Activated CD4-positive, alpha-beta T cell treated with anti-CD3 and anti-CD28 coated beads for 48 hours (primary cell): Measurements from ENCODE around the gene DNAJC27.

Source experiments
- DNase-seq: peaks from one replicate; pipeline ENCODE4 v3.0.0-alpha.2; 2020

The DNAJC27 gene

DNA sequence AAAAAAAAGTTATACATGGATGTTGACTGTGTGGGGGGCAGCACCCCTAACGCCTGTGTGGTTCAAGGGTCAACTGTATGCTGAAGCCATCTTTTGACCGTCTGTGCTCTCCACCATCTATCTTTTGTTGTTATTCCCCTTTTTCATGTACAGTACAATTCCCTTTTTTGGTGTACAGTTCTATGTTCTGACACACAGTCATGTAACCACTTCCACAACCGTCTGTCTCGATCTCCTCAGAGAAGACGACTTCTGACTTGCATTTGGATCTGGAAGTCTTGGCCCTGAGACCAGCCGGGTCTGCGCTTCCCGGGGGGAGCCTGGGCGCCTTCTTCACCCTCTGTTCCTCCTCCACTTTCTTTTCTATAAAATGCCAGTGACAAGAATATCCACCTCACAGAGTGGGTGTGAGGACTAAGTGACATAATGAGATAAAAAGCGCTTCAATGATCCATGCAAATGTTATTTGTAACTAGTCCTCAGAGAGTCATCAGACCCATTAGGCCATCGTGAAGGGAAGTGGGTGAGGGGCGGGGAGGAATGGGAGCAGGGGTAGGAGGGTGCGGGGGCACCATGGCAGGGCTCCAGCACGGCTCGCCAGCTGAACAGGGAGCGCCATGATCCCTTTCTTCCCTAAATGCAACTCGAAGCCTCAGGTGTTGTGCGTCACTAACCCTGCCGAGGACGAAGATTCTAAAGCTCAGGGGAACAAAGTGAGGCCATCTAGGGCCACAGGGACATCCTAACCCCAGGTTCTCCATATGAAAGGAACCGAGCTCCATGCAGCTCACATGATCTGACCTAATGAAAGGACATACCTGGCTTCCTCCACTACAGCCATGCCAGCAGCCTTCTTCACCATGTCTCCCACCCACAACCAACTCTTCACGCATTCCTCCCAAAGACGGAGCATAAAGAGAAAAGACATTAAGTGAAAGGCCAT is 68.3 kb downstream of the DNAJC27 start:
- DNase-seq, result no peak

DNA sequence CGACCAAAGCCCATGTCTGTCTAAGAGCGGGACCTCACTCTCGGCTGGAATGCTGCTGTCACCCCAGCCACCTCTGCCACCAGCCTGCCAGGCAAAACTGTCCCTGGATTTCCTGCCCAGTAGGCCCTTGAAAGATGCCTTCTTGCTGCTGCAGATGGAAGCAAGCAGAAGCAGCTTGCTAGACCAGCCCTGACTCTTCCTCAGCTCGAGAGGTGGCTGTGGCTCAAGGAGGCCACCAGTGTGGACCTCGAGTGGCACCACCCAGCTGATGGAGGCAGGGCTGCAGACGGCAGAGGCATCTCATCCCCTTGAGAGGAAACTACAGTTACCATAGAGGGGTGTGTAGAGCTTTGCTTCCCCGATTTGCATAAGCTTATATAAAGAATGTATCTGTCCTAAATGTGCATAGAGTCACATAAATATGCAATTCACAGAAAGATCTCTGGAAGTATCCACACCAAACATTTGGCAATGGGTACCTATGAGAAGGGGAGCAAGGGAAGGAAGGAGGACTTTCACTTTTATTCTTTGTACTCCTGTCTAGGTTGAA is 72.3 kb downstream of the DNAJC27 start:
- DNase-seq, result no peak

DNA sequence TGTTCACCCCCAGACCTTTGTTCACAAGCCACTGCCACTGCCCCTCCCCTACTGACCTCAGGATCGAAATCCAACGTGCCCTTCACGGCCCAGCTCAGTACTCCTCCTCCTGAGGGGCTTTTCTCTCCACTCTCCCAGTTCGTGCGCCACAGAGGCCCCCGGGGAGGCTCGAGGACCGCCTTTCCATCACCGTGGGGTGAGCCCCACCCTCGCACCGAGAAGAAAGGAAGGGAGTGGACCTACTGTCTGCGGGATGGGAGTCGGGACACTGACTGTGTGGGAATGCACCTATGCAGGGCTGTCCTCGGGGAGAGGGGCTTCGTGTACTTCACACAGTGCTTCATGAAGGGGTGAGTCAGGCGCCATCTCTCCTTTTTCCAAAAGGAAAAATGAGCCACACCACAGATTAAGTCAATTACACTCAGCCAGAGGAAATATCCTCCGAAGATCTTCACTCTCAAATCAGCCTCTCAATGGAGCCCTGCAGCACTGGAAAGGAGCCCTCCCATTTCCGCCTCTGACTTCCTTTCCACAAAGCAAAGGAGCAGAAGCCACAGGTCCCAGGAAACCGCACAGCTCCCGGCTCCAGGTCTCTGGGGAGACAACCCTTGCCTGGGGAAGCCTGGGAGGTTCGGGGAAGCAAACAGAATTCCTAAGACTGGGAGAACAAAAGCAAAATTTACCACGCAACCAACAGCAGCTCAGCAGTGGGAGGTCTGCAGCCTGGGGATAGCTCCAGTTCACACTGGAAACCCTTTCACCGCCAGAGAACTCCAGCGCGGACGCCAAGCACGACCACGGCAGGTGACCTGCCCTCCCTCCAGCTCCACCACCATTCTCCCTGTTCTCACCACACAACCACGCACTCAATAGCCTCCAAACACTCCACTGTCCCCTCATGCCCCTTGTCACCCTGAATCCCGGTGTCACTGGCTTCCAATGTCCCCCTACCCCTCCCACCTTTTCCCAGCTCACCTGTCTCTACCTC is 73.3 kb downstream of the DNAJC27 start:
- no peak for DNase-seq

- no peak for DNase-seq
Observed at GRCh38 chr2:24894750-24895149, 77.0 kb downstream of the DNAJC27 start.

GRCh38 chr2:24893934-24894333 is 77.8 kb downstream of the DNAJC27 start:
- DNase-seq, result no peak
